PFSK-1 (cell line): ENCODE results near the gene PHACTR1.

Source experiments
- POLR2AphosphoS5 ChIP-seq: IDR thresholded peaks from 2 replicates; pipeline ENCODE4 v1.6.1; 2012; ENCODE audit warnings: low read depth, mild to moderate bottlenecking, control low read depth, low read length, moderate library complexity
- SIN3A ChIP-seq: IDR thresholded peaks from 2 replicates; pipeline ENCODE4 v1.6.1; 2012; ENCODE audit warnings: mild to moderate bottlenecking, low read length, moderate library complexity, borderline replicate concordance; ENCODE audit not compliant: insufficient read depth

DNA sequence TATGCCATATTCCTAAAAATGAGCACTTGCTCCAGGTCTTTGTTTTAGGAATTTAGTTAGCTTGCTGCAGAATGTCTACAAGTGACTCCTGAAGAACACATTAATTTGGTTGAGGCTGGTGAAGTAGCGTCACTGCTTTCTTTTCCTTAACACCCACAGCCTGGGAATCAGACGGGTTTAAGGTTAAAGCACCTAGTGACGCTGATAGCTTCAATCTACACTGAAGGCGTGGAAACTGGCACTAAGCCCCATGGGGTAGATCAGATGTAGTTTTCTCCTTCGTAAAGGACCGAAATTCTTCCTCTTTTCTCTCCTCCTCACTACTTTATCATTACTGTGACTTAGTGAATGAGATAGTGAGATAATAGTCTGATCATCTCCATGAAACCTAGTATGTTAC is 521.5 kb downstream of the PHACTR1 start:
- TF ChIP-seq SIN3A (no peak), POLR2AphosphoS5 (no peak)
